HepG2 (cell line): Measurements from ENCODE around the gene RPS6KL1. TPM values are rescaled to one million over a fixed set of nuclear protein-coding genes. Genes with fewer than 3 reads are reported as not detected.

ENCODE experiments used
- ATAC-seq: fragments of 200-7000 bp; cut with Tn5 transposase; 3 replicates; pipeline ENCODE4 v1.9.1; 2020; ENCODE audit warnings: mild to moderate bottlenecking, moderate library complexity
- BruUV-seq: library from RNA; stranded (reverse); fragments of 400-500 nt; replicated peaks from 2 replicates; lab custom pipeline; 2021; lab: Mats Ljungman, UMichigan
- CTCF ChIA-PET: fragments of 300-600 bp; formaldehyde crosslinking; extraction: SDS; loops from one replicate; lab custom pipeline; 2021; ENCODE audit warnings: low total read pairs, inconsistent platforms, low intra/inter-chr PET ratio; lab: Yijun Ruan, JAX
- POLR2A ChIA-PET: fragments of 350-600 bp; sonication (Branson Sonifier 250); formaldehyde crosslinking; loops from one replicate; lab custom pipeline; 2020; ENCODE audit warnings: antibody characterized with exemption, inconsistent platforms; lab: Yijun Ruan, JAX
- DNase-seq: peaks from one replicate; pipeline ENCODE4 v3.0.0-alpha.2; 2015; ENCODE audit warnings: low spot score
- FAIRE-seq: peaks from 3 replicates; lab custom pipeline; 2011; peaks lifted over from hg19 to GRCh38; lab: Jason Lieb, UNC
- H2AFZ ChIP-seq: one replicate; pipeline ENCODE4 v1.6.1; 2011; ENCODE audit warnings: low read length, inconsistent platforms
- H3K27ac ChIP-seq: fragments of 300-600 bp; 3 replicates; pipeline ENCODE4 v1.8.0; 2011; ENCODE audit warnings: mixed run types, mild to moderate bottlenecking, mixed read lengths, low read length, inconsistent platforms; ENCODE audit not compliant: insufficient read depth; ENCODE audit errors: extremely low read length
- H3K27me3 ChIP-seq, 2 experiments: fragments of 200-600 bp in 1 of 2; 2 replicates in 1 of 2; 3 replicates in 1 of 2; pipeline versions ENCODE4 v1.6.0 to v1.8.0; 2011; ENCODE audit warnings: low read length in 2 of 2, mild to moderate bottlenecking in 2 of 2, moderate library complexity in 2 of 2, inconsistent platforms in 1 of 2; ENCODE audit not compliant: insufficient read depth in 2 of 2, control insufficient read depth in 1 of 2
- H3K36me3 ChIP-seq, 2 experiments: fragments of 200-600 bp in 1 of 2; replicated peaks in 1 of 2; 2 replicates in 1 of 2; 3 replicates in 1 of 2; pipeline versions ENCODE4 v1.5.1 to v1.8.0; 2011; ENCODE audit warnings: low read length in 2 of 2, inconsistent platforms in 1 of 2; ENCODE audit not compliant: insufficient read depth in 2 of 2, control insufficient read depth in 1 of 2
- H3K4me1 ChIP-seq: 2 replicates; pipeline ENCODE4 v1.5.1; 2012; ENCODE audit warnings: low read length, inconsistent platforms; ENCODE audit not compliant: insufficient read depth
- H3K4me2 ChIP-seq: 2 replicates; pipeline ENCODE4 v1.6.0; 2011; ENCODE audit warnings: low read depth, low read length, inconsistent platforms
- H3K4me3 ChIP-seq, 3 experiments: fragments of 200-600 bp in 1 of 3; sonication (generic), shearing (Covaris generic) in 1 of 3; replicated peaks in 1 of 3; 2 replicates each; pipeline ENCODE4 v1.5.1; 2011 to 2016; ENCODE audit warnings: low read length in 3 of 3, inconsistent platforms in 2 of 3, low read depth in 2 of 3, mild to moderate bottlenecking in 2 of 3, control low read depth in 1 of 3, mixed read lengths in 1 of 3; ENCODE audit not compliant: insufficient read depth in 1 of 3
- H3K79me2 ChIP-seq: one replicate; pipeline ENCODE4 v1.6.1; 2011; ENCODE audit warnings: low read length, inconsistent platforms; ENCODE audit not compliant: insufficient read depth
- H3K9ac ChIP-seq: 2 replicates; pipeline ENCODE4 v1.6.0; 2011; ENCODE audit warnings: mild to moderate bottlenecking, low read depth, low read length, inconsistent platforms; ENCODE audit not compliant: insufficient read depth
- H3K9me3 ChIP-seq: 2 replicates; pipeline ENCODE4 v1.5.1; 2012; ENCODE audit warnings: mild to moderate bottlenecking, low read length
- H4K20me1 ChIP-seq: 2 replicates; pipeline ENCODE4 v1.6.0; 2011; ENCODE audit warnings: inconsistent platforms, mild to moderate bottlenecking, low read length, moderate library complexity; ENCODE audit not compliant: insufficient read depth
- BRD4 ChIP-seq: sonication (generic); formaldehyde crosslinking; IDR thresholded peaks from 2 replicates; pipeline ENCODE4 v1.4.0; 2020; ENCODE audit warnings: missing genetic modification reagents
- ETV6 ChIP-seq: sonication (generic); formaldehyde crosslinking; conservative IDR thresholded peaks from 2 replicates; pipeline ENCODE4 v1.4.0; 2020; ENCODE audit warnings: missing genetic modification reagents
- FOXK1 ChIP-seq: sonication (generic); formaldehyde crosslinking; IDR thresholded peaks from 2 replicates; pipeline ENCODE4 v1.4.0; 2020; ENCODE audit warnings: low read depth, missing genetic modification reagents, borderline replicate concordance
- MAFG ChIP-seq: sonication (generic); formaldehyde crosslinking; IDR thresholded peaks from 2 replicates; pipeline ENCODE4 v1.5.1; 2020; ENCODE audit warnings: mild to moderate bottlenecking, missing genetic modification reagents
- SCMH1 ChIP-seq: sonication (generic); formaldehyde crosslinking; IDR thresholded peaks from 2 replicates; pipeline ENCODE4 v1.9.0; 2021; ENCODE audit warnings: missing genetic modification reagents, mild to moderate bottlenecking, borderline replicate concordance
- ZFP36 ChIP-seq: fragments of 150-350 bp; IDR thresholded peaks from 2 replicates; pipeline ENCODE4 v1.6.1; 2018; ENCODE audit warnings: borderline replicate concordance, low read length, low read depth; ENCODE audit not compliant: partially characterized antibody
- ZNF547 ChIP-seq: sonication (generic); formaldehyde crosslinking; IDR thresholded peaks from 2 replicates; pipeline ENCODE4 v1.5.1; 2020; ENCODE audit warnings: mild to moderate bottlenecking, missing genetic modification reagents
- ZNF83 ChIP-seq: sonication (generic); formaldehyde crosslinking; IDR thresholded peaks from 2 replicates; pipeline ENCODE4 v1.4.0; 2020; ENCODE audit warnings: missing genetic modification reagents, mild to moderate bottlenecking, borderline replicate concordance
- WGBS: methylation state at CpG from one replicate; pipeline ENCODE4 v1.1.6; 2017; ENCODE audit warnings: low lambda C conversion rate; 5-methylcytosine and 5-hydroxymethylcytosine counted together
- in situ Hi-C: cut with HindIII; loops from 2 replicates; pipeline ENCODE4 v1.10.0; 2017; ENCODE audit warnings: low pct_unique_long_range_greater_than_20kb; ENCODE audit not compliant: extremely low pct_ligation_motif_present
- intact Hi-C: fragments of 100-400 bp; cut with micrococcal nuclease; formaldehyde crosslinking; loops from one replicate; pipeline ENCODE4 v1.10.0; 2022; ENCODE audit not compliant: unreplicated experiment
- polyA plus RNA-seq, 8 experiments: library from polyadenylated mRNA; depleted of rRNA in 3 of 8; stranded (reverse) in 7 of 8; unstranded in 1 of 8; fragments of >200 nt; fragmentation: Illumina TruSeq in 4 of 8; extraction: Trizol in 4 of 8; gene quantifications; 2 replicates each; pipeline versions ENCODE4 v1.2.1 to v1.2.3, GENCODE V29; 2011 to 2016; ENCODE audit warnings: low read depth in 4 of 8, missing spikeins in 1 of 8, mixed read lengths in 1 of 8; ENCODE audit not compliant: insufficient read depth in 1 of 8
- total RNA-seq, 5 experiments: library from RNA; depleted of rRNA; stranded (reverse); fragments of >200 nt; fragmentation: Illumina TruSeq; extraction: Trizol; gene quantifications; 2 replicates each; pipeline ENCODE4 v1.2.3, GENCODE V29; 2016; ENCODE audit warnings: low read depth in 1 of 5
- TF ChIP-seq, protein P1 (sequence below): fragments of 450-650 bp; IDR thresholded peaks from 2 replicates; pipeline ENCODE4 v1.6.1; 2017
- TF ChIP-seq, protein P2 (sequence below): sonication (generic); formaldehyde crosslinking; IDR thresholded peaks from 2 replicates; pipeline ENCODE4 v1.4.0; 2020; ENCODE audit warnings: mild to moderate bottlenecking, missing genetic modification reagents
- TF ChIP-seq, protein P3 (sequence below): sonication (generic); formaldehyde crosslinking; IDR thresholded peaks from 2 replicates; pipeline ENCODE4 v1.4.0; 2020; ENCODE audit warnings: missing genetic modification reagents
- TF ChIP-seq, protein P4 (sequence below): sonication (generic); formaldehyde crosslinking; IDR thresholded peaks from 2 replicates; pipeline ENCODE4 v1.5.0; 2020; ENCODE audit warnings: missing genetic modification reagents
- TF ChIP-seq, protein P5 (sequence below): sonication (generic); formaldehyde crosslinking; IDR thresholded peaks from 2 replicates; pipeline ENCODE4 v1.5.0; 2020; ENCODE audit warnings: mild to moderate bottlenecking, missing genetic modification reagents

The RPS6KL1 gene
- total and polyA plus RNA-seq, 2 of the 13 experiments (the other 11 are each of a cell fraction or from before 2014, with no cell fraction given), result 6.5 to 11.5 TPM

DNA sequence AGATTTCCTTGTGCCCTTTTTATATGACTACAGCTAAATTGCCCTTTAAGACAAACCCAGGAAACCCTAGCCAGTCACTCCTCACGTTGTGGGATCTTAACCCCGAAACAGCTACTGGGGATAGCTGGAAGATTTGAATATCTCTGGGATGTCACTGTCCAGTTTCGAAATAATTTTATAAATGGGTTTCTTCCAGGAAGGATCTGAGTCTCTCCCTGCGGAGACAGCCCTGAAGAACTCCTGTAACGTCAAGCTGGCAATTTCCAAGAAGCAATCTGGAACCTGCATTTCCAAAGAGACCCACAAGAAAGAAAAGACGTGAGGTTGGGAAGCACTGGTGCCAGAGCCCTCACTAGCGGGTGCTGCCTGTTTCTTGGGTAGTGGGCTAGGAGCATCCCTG lies 68.0 kb downstream of the RPS6KL1 start:
- Histone ChIP-seq H3K27me3 (no peaks in the 10 kb centered on the region), H3K79me2 (no peaks in the 10 kb centered on the region), H3K27ac (no peak overlapping the region), H3K4me3 (no peak overlapping the region), H2AFZ (no peak overlapping the region), H3K9me3 (no peaks in the 10 kb centered on the region), H3K9ac (no peak overlapping the region), H4K20me1 (no peaks in the 10 kb centered on the region), H3K4me1 (no peaks in the 10 kb centered on the region), H3K36me3 (no peaks in the 10 kb centered on the region; a peak in 1 of 5 replicates), H3K4me2 (no peak overlapping the region)
- no TSS peak for BruUV-seq
- ATAC-seq (no peak), DNase-seq (no peak), FAIRE-seq (no peak)
- intact Hi-C loops (no loop called here), in situ Hi-C loops (no loop called here)
- CTCF ChIA-PET, result no interaction called here
- POLR2A ChIA-PET, result no interaction called here
- WGBS, result 84% methylated on average over 7 of the region's 7 CpGs
- TF ChIP-seq, protein P1, sequence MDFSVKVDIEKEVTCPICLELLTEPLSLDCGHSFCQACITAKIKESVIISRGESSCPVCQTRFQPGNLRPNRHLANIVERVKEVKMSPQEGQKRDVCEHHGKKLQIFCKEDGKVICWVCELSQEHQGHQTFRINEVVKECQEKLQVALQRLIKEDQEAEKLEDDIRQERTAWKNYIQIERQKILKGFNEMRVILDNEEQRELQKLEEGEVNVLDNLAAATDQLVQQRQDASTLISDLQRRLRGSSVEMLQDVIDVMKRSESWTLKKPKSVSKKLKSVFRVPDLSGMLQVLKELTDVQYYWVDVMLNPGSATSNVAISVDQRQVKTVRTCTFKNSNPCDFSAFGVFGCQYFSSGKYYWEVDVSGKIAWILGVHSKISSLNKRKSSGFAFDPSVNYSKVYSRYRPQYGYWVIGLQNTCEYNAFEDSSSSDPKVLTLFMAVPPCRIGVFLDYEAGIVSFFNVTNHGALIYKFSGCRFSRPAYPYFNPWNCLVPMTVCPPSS, result no peak
- TF ChIP-seq ZNF83 (CRISPR knock-in tag), result no peak
- TF ChIP-seq, protein P2, sequence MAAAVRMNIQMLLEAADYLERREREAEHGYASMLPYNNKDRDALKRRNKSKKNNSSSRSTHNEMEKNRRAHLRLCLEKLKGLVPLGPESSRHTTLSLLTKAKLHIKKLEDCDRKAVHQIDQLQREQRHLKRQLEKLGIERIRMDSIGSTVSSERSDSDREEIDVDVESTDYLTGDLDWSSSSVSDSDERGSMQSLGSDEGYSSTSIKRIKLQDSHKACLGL (CRISPR knock-in tag), result no peak
- TF ChIP-seq SCMH1 (CRISPR knock-in tag), result no peak
- TF ChIP-seq BRD4, result no peak
- TF ChIP-seq ZFP36, result no peak
- TF ChIP-seq, protein P3, sequence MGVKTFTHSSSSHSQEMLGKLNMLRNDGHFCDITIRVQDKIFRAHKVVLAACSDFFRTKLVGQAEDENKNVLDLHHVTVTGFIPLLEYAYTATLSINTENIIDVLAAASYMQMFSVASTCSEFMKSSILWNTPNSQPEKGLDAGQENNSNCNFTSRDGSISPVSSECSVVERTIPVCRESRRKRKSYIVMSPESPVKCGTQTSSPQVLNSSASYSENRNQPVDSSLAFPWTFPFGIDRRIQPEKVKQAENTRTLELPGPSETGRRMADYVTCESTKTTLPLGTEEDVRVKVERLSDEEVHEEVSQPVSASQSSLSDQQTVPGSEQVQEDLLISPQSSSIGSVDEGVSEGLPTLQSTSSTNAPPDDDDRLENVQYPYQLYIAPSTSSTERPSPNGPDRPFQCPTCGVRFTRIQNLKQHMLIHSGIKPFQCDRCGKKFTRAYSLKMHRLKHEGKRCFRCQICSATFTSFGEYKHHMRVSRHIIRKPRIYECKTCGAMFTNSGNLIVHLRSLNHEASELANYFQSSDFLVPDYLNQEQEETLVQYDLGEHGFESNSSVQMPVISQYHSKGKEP (CRISPR knock-in tag), result no peak
- no peak for TF ChIP-seq ZNF547
- TF ChIP-seq, protein P4, sequence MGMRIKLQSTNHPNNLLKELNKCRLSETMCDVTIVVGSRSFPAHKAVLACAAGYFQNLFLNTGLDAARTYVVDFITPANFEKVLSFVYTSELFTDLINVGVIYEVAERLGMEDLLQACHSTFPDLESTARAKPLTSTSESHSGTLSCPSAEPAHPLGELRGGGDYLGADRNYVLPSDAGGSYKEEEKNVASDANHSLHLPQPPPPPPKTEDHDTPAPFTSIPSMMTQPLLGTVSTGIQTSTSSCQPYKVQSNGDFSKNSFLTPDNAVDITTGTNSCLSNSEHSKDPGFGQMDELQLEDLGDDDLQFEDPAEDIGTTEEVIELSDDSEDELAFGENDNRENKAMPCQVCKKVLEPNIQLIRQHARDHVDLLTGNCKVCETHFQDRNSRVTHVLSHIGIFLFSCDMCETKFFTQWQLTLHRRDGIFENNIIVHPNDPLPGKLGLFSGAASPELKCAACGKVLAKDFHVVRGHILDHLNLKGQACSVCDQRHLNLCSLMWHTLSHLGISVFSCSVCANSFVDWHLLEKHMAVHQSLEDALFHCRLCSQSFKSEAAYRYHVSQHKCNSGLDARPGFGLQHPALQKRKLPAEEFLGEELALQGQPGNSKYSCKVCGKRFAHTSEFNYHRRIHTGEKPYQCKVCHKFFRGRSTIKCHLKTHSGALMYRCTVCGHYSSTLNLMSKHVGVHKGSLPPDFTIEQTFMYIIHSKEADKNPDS (CRISPR knock-in tag), result no peak
- no peak for TF ChIP-seq MAFG (CRISPR knock-in tag)
- TF ChIP-seq FOXK1 (CRISPR knock-in tag), result no peak
- TF ChIP-seq ETV6 (CRISPR knock-in tag), result no peak
- TF ChIP-seq, protein P5, sequence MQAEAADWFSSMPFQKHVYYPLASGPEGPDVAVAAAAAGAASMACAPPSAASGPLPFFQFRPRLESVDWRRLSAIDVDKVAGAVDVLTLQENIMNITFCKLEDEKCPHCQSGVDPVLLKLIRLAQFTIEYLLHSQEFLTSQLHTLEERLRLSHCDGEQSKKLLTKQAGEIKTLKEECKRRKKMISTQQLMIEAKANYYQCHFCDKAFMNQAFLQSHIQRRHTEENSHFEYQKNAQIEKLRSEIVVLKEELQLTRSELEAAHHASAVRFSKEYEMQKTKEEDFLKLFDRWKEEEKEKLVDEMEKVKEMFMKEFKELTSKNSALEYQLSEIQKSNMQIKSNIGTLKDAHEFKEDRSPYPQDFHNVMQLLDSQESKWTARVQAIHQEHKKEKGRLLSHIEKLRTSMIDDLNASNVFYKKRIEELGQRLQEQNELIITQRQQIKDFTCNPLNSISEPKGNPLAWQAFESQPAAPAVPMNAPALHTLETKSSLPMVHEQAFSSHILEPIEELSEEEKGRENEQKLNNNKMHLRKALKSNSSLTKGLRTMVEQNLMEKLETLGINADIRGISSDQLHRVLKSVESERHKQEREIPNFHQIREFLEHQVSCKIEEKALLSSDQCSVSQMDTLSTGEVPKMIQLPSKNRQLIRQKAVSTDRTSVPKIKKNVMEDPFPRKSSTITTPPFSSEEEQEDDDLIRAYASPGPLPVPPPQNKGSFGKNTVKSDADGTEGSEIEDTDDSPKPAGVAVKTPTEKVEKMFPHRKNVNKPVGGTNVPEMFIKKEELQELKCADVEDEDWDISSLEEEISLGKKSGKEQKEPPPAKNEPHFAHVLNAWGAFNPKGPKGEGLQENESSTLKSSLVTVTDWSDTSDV (CRISPR knock-in tag), result no peak
